HepG2 (cell line): Measurements from ENCODE around the gene MYH7B. TPM values are rescaled to one million over a fixed set of nuclear protein-coding genes. Genes with fewer than 3 reads are reported as not detected.

ENCODE experiments used
- ATF7-NPFF ChIP-seq: sonication (generic); formaldehyde crosslinking; IDR thresholded peaks from 2 replicates; pipeline ENCODE4 v1.8.1; 2023; ENCODE audit warnings: mild to moderate bottlenecking, low read depth, missing genetic modification reagents, moderate library complexity
- FOXO1 ChIP-seq: sonication (generic); formaldehyde crosslinking; IDR thresholded peaks from 2 replicates; pipeline ENCODE4 v1.4.0; 2020; ENCODE audit warnings: missing genetic modification reagents
- MXI1 ChIP-seq: IDR thresholded peaks from 3 replicates; pipeline ENCODE4 v1.6.1; 2012; ENCODE audit warnings: low read depth, low read length, inconsistent platforms, borderline replicate concordance
- NONO ChIP-seq, 2 experiments: fragments of 450-650 bp in 1 of 2; sonication (generic) in 1 of 2; formaldehyde crosslinking in 1 of 2; IDR thresholded peaks in 1 of 2; conservative IDR thresholded peaks in 1 of 2; 2 replicates each; pipeline versions ENCODE4 v1.6.1 to v1.8.0; 2017 to 2022; ENCODE audit warnings: mild to moderate bottlenecking in 1 of 2, missing genetic modification reagents in 1 of 2, moderate library complexity in 1 of 2
- PAF1 ChIP-seq: IDR thresholded peaks from 2 replicates; pipeline ENCODE4 v1.6.1; 2016; ENCODE audit warnings: missing genetic modification reagents, missing compliant biosample characterization
- RAD51 ChIP-seq: fragments of 450-650 bp; IDR thresholded peaks from 2 replicates; pipeline ENCODE4 v1.6.1; 2016; ENCODE audit warnings: borderline replicate concordance
- SOX13 ChIP-seq, 3 experiments: fragments of 450-650 bp in 1 of 3; sonication (generic) in 1 of 3; formaldehyde crosslinking in 1 of 3; IDR thresholded peaks in 2 of 3; conservative IDR thresholded peaks in 1 of 3; 2 replicates each; pipeline versions ENCODE4 v1.5.0 to v1.6.1; 2016 to 2020; ENCODE audit warnings: antibody characterized with exemption in 1 of 3, mild to moderate bottlenecking in 1 of 3, missing compliant biosample characterization in 1 of 3, missing genetic modification reagents in 1 of 3, moderate library complexity in 1 of 3
- SP2 ChIP-seq: sonication (generic); formaldehyde crosslinking; IDR thresholded peaks from 2 replicates; pipeline ENCODE4 v1.5.1; 2020; ENCODE audit warnings: mild to moderate bottlenecking, missing genetic modification reagents
- TCF7 ChIP-seq: sonication (generic); IDR thresholded peaks from 2 replicates; pipeline ENCODE4 v1.6.1; 2016; ENCODE audit warnings: antibody characterized with exemption, low read depth
- XRCC5 ChIP-seq: fragments of 200-400 bp; formaldehyde crosslinking; optimal IDR thresholded peaks from 2 replicates; pipeline ENCODE3; 2017; ENCODE audit warnings: mild to moderate bottlenecking, low read length
- ZNF274 ChIP-seq: sonication (generic); formaldehyde crosslinking; IDR thresholded peaks from 2 replicates; pipeline ENCODE4 v1.5.1; 2020; ENCODE audit warnings: mild to moderate bottlenecking, missing genetic modification reagents
- ZSCAN31 ChIP-seq: sonication (generic); formaldehyde crosslinking; IDR thresholded peaks from 2 replicates; pipeline ENCODE4 v1.5.0; 2020; ENCODE audit warnings: low read depth, mild to moderate bottlenecking, missing genetic modification reagents
- polyA plus RNA-seq, 8 experiments: library from polyadenylated mRNA; depleted of rRNA in 3 of 8; stranded (reverse) in 7 of 8; unstranded in 1 of 8; fragments of >200 nt; fragmentation: Illumina TruSeq in 4 of 8; extraction: Trizol in 4 of 8; gene quantifications; 2 replicates each; pipeline versions ENCODE4 v1.2.1 to v1.2.3, GENCODE V29; 2011 to 2016; ENCODE audit warnings: low read depth in 4 of 8, missing spikeins in 1 of 8, mixed read lengths in 1 of 8; ENCODE audit not compliant: insufficient read depth in 1 of 8
- total RNA-seq, 5 experiments: library from RNA; depleted of rRNA; stranded (reverse); fragments of >200 nt; fragmentation: Illumina TruSeq; extraction: Trizol; gene quantifications; 2 replicates each; pipeline ENCODE4 v1.2.3, GENCODE V29; 2016; ENCODE audit warnings: low read depth in 1 of 5
- TF ChIP-seq, protein P1 (sequence below): IDR thresholded peaks from 2 replicates; pipeline ENCODE4 v1.4.0; 2020; ENCODE audit warnings: mild to moderate bottlenecking, missing genetic modification reagents
- TF ChIP-seq, protein P2 (sequence below): sonication (generic); formaldehyde crosslinking; IDR thresholded peaks from 2 replicates; pipeline ENCODE4 v1.5.0; 2020; ENCODE audit warnings: missing genetic modification reagents
- TF ChIP-seq, protein P3 (sequence below): IDR thresholded peaks from 2 replicates; pipeline ENCODE4 v1.6.1; 2016; ENCODE audit warnings: low read depth, missing genetic modification reagents, missing compliant biosample characterization
- TF ChIP-seq, protein P4 (sequence below): sonication (generic); formaldehyde crosslinking; IDR thresholded peaks from 2 replicates; pipeline ENCODE4 v1.5.0; 2020; ENCODE audit warnings: mild to moderate bottlenecking, low read depth, missing genetic modification reagents, borderline replicate concordance

MYH7B gene
- total and polyA plus RNA-seq, 2 of the 13 experiments (the other 11 are each of a cell fraction or from before 2014, with no cell fraction given) = 0.05 to 0.20 TPM

DNA sequence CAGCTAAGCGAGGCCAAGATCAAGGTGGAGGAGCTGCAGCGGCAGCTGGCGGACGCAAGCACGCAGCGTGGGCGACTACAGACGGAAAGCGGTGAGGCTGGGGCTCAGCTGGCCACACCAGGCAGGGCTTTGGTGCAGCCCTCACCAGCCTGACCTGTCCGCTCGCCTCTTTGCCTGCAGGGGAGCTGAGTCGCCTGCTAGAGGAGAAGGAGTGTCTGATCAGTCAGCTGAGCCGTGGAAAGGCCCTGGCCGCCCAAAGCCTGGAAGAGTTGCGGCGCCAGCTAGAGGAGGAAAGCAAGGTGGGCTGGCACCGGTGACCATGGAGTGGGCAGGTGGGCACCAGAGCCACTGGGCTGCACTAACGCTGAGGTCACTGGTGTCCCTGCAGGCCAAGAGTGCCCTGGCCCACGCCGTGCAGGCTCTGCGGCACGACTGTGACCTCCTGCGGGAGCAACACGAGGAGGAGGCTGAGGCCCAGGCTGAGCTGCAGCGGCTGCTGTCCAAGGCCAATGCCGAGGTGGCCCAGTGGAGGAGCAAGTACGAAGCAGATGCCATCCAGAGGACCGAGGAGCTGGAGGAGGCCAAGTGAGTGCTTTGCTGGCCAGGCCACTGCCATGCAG is 42.8 kb downstream of the MYH7B start (continued):
- TF ChIP-seq, protein P1, sequence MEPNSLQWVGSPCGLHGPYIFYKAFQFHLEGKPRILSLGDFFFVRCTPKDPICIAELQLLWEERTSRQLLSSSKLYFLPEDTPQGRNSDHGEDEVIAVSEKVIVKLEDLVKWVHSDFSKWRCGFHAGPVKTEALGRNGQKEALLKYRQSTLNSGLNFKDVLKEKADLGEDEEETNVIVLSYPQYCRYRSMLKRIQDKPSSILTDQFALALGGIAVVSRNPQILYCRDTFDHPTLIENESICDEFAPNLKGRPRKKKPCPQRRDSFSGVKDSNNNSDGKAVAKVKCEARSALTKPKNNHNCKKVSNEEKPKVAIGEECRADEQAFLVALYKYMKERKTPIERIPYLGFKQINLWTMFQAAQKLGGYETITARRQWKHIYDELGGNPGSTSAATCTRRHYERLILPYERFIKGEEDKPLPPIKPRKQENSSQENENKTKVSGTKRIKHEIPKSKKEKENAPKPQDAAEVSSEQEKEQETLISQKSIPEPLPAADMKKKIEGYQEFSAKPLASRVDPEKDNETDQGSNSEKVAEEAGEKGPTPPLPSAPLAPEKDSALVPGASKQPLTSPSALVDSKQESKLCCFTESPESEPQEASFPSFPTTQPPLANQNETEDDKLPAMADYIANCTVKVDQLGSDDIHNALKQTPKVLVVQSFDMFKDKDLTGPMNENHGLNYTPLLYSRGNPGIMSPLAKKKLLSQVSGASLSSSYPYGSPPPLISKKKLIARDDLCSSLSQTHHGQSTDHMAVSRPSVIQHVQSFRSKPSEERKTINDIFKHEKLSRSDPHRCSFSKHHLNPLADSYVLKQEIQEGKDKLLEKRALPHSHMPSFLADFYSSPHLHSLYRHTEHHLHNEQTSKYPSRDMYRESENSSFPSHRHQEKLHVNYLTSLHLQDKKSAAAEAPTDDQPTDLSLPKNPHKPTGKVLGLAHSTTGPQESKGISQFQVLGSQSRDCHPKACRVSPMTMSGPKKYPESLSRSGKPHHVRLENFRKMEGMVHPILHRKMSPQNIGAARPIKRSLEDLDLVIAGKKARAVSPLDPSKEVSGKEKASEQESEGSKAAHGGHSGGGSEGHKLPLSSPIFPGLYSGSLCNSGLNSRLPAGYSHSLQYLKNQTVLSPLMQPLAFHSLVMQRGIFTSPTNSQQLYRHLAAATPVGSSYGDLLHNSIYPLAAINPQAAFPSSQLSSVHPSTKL = no peak
- TF ChIP-seq SP2 (CRISPR knock-in tag) (no peak), ZSCAN31 (no peak), FOXO1 (CRISPR knock-in tag) (no peak), PAF1 (CRISPR knock-in tag) (no peak), MXI1 (no peak), SOX13 (IDR thresholded peaks at IDR 0.05) (no peak), SOX13 (CRISPR knock-in tag; conservative IDR thresholded peaks at IDR 0.05 in 1 of 2, IDR thresholded peaks at IDR 0.05 in 1 of 2) (no peak), ATF7-NPFF (CRISPR knock-in tag) (no peak), RAD51 (no peak), XRCC5 (peak; percentile 8), ZNF274 (CRISPR knock-in tag) (no peak), NONO (IDR thresholded peaks at IDR 0.05) (no peak), NONO (CRISPR knock-in tag; conservative IDR thresholded peaks at IDR 0.05) (peak; percentile 12; the same call in 1 of the 2 replicates), TCF7 (no peak)
- TF ChIP-seq, protein P2, sequence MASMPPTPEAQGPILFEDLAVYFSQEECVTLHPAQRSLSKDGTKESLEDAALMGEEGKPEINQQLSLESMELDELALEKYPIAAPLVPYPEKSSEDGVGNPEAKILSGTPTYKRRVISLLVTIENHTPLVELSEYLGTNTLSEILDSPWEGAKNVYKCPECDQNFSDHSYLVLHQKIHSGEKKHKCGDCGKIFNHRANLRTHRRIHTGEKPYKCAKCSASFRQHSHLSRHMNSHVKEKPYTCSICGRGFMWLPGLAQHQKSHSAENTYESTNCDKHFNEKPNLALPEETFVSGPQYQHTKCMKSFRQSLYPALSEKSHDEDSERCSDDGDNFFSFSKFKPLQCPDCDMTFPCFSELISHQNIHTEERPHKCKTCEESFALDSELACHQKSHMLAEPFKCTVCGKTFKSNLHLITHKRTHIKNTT (CRISPR knock-in tag) = no peak
- TF ChIP-seq, protein P3, sequence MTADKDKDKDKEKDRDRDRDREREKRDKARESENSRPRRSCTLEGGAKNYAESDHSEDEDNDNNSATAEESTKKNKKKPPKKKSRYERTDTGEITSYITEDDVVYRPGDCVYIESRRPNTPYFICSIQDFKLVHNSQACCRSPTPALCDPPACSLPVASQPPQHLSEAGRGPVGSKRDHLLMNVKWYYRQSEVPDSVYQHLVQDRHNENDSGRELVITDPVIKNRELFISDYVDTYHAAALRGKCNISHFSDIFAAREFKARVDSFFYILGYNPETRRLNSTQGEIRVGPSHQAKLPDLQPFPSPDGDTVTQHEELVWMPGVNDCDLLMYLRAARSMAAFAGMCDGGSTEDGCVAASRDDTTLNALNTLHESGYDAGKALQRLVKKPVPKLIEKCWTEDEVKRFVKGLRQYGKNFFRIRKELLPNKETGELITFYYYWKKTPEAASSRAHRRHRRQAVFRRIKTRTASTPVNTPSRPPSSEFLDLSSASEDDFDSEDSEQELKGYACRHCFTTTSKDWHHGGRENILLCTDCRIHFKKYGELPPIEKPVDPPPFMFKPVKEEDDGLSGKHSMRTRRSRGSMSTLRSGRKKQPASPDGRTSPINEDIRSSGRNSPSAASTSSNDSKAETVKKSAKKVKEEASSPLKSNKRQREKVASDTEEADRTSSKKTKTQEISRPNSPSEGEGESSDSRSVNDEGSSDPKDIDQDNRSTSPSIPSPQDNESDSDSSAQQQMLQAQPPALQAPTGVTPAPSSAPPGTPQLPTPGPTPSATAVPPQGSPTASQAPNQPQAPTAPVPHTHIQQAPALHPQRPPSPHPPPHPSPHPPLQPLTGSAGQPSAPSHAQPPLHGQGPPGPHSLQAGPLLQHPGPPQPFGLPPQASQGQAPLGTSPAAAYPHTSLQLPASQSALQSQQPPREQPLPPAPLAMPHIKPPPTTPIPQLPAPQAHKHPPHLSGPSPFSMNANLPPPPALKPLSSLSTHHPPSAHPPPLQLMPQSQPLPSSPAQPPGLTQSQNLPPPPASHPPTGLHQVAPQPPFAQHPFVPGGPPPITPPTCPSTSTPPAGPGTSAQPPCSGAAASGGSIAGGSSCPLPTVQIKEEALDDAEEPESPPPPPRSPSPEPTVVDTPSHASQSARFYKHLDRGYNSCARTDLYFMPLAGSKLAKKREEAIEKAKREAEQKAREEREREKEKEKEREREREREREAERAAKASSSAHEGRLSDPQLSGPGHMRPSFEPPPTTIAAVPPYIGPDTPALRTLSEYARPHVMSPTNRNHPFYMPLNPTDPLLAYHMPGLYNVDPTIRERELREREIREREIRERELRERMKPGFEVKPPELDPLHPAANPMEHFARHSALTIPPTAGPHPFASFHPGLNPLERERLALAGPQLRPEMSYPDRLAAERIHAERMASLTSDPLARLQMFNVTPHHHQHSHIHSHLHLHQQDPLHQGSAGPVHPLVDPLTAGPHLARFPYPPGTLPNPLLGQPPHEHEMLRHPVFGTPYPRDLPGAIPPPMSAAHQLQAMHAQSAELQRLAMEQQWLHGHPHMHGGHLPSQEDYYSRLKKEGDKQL = no peak
- TF ChIP-seq, protein P4, sequence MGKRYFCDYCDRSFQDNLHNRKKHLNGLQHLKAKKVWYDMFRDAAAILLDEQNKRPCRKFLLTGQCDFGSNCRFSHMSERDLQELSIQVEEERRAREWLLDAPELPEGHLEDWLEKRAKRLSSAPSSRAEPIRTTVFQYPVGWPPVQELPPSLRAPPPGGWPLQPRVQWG (CRISPR knock-in tag) = no peak
